LNCaP clone FGC (cell line): ENCODE measurements around the gene ZNF610.

Experiments used
- DNase-seq: peaks from one replicate; pipeline ENCODE4 v3.0.0-alpha.2; 2011; ENCODE audit warnings: low read depth
- H3K4me3 ChIP-seq: 2 replicates; pipeline ENCODE4 v1.5.1; 2011; ENCODE audit warnings: mild to moderate bottlenecking, low read depth, low read length, control low read depth
- TF ChIP-seq, protein P1 (sequence below): IDR thresholded peaks from 2 replicates; pipeline ENCODE4 v1.5.1; 2012; ENCODE audit warnings: mild to moderate bottlenecking; ENCODE audit not compliant: control insufficient read depth, insufficient read depth; ENCODE audit errors: extremely low read depth

ZNF610 gene

DNA sequence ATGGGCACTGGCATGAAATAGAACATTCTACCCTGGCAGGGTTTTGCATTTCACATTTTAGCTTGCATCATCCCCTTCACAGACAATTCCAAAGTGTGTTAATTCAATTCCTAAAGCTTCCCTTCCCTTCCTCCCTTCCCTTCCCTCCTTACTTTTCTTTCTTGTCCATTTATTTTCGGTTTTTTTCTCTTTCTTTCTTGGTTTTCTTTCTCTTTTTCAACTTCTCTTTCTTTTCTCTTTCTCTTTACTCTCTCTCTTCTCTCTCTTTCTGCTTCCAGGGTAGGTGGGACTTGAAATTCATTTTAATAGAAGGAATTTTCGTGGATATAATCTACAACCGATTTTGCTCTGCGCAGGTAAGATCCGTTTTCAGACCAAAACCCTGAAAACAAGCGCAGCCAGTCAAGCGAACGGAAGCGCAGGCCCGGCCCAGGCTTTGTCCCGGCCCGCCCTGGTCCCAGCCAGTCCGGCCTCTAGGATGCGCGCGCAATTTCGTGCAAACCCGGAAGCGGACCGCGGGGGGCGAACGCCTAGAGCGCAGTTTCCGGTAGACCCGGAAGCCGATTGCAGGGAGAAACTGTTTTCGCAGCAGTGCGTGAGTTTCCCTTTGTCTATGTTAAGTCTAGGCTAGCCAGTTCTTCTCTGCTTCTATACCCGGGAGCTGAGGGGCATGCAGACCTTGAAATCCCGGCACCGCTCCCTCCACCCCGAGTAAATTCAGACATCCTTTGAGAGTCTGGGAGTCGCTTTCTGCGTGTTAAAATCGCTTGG, 61.5 kb downstream of the ZNF610 start, which contains the start of gene ZNF528:
TSS of gene ZNF528 (plus strand) at position 540 of the 771 bp plus-strand sequence. CDS start 4,165 bp downstream, outside the sequence.
- H3K4me3 ChIP-seq: peak within 1 kb of the TSS; percentile 71
- DNase-seq: peak; percentile 81
- TF ChIP-seq, protein P1, sequence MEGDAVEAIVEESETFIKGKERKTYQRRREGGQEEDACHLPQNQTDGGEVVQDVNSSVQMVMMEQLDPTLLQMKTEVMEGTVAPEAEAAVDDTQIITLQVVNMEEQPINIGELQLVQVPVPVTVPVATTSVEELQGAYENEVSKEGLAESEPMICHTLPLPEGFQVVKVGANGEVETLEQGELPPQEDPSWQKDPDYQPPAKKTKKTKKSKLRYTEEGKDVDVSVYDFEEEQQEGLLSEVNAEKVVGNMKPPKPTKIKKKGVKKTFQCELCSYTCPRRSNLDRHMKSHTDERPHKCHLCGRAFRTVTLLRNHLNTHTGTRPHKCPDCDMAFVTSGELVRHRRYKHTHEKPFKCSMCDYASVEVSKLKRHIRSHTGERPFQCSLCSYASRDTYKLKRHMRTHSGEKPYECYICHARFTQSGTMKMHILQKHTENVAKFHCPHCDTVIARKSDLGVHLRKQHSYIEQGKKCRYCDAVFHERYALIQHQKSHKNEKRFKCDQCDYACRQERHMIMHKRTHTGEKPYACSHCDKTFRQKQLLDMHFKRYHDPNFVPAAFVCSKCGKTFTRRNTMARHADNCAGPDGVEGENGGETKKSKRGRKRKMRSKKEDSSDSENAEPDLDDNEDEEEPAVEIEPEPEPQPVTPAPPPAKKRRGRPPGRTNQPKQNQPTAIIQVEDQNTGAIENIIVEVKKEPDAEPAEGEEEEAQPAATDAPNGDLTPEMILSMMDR: no peak

- TF ChIP-seq, protein P1: 0 out of 2 replicates have a peak, but pooled peaks have one; percentile 8
- DNase-seq: no peak
- H3K4me3 ChIP-seq: peak overlapping the region; percentile 71
These were observed 62.0 kb downstream of the ZNF610 start for GRCh38 chr19:52398081-52398441.

DNA sequence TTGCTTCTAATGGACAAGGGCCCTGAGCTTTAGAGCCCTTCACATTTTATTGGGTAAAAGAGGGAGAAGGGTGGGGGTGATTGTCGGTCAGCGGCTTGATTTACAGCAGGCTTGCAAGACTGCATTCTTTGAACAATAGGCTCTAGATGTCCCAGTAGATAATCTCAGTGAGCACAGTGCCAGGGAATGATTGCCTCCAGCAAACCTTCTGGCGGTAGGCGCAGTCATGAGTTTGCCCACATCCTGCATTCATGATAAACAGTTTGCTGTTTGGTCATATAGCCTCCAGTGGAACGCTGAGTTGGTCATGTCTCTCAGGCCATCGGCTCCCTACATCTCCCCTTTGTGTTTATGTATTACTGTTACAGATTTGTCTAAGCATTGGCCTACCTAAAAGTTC, 74.2 kb downstream of the ZNF610 start:
- TF ChIP-seq, protein P1: no peak
- DNase-seq: no peak
- no peak overlapping the region for H3K4me3 ChIP-seq

GRCh38 chr19:52415711-52416110, 79.7 kb downstream of the ZNF610 start:
- no peak overlapping the region for H3K4me3 ChIP-seq
- TF ChIP-seq, protein P1: no peak
- DNase-seq: no peak
